HG02623 (cell line): ENCODE data around the gene S100A1.
"Not testable (repeated sequence)": the region's sequence is repeated elsewhere in the genome, so short reads cannot be mapped to it uniquely, and the experiment has no call there.

ENCODE experiments used
- ATAC-seq: cut with Tn5 transposase; IDR thresholded peaks from one replicate; pipeline ENCODE4 v1.9.1; 2021; ENCODE audit warnings: moderate library complexity; ENCODE audit not compliant: unreplicated experiment

Gene S100A1

DNA sequence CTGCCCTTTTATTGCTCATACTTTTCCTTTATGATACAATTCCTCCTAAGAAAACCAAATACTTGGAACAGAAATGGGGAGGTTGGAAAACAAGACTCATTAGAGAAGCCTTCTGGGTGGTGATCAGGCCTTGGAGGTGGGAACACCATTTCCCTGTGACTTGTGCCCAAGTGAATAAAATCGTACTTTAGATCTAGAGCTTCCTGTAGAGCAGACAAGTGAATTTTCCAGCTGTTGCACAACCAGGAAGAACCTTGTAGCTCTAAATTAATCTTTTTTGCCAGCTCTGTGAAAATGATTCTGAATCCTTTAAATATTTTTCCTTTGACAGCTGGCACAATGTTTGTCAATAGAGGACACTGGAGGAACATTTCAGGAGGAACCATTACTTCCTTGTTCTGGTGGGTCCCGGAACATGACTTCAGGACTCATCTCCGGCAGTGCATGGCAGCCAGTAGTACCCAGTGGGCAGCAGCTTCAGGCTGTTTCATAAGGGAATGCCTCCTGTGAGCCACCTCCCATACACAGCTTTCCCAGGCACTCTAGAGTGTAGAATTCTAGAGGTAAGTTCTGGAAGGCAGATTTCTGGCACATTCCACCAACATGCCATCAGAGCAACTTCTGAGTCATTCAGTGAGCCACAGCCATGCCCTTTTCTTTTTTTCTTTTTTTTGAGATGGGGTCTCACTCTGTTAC, 24.7 kb downstream of the S100A1 start:
- no peak for ATAC-seq

DNA sequence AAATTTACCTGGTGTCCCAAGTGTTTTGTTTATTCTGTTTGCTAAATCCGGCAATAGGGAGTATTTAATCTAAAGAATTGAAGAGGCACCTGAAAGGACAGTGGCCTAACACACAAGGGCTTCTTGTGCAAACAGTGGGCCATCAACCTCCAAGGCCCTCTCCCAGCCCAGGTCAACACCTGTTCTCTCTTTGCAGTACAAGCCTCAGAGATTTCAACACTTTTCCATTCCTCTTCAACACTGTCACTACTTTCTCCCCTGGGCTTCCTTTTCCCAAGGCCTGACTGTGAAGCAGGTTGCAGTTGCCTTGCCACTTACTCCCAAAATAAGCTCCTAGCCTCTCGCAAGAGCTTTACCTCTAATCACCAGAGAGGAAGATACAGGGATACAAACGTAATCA, 27.1 kb downstream of the S100A1 start:
- ATAC-seq = no peak

DNA sequence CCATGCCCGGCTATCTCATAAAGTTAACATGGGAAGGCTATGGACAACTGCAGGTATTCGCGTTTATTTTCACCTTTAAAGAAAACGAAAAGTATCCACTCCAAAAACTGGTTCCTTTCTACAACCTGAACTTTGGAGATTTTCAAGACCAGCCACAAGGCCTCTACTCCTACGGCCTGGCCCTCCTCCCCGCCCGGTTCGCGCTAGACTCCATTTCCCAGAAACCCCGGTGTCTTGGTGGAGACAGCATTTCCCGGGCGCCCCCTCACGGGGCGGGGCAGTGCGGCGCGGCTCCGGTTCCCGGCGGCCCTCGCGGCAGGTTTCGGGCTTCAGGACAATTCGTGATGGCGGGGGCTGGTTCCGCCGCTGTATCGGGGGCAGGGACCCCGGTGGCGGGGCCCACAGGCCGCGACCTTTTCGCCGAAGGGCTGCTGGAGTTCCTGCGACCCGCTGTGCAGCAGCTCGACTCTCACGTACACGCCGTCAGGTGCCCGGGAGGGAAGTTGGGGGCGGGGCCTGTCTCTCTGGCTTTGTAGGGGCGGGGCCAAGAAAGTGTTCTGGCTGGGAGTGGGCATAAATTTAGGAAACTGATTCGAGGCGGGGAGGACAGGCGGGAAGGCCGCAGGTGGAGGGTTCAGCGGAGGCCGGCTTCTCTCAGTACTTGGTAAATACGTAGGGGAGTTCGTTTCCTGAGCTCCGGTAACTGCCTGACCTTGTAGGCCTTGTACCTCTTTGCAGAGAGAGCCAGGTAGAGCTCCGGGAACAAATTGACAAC, 30.4 kb downstream of the S100A1 start, which contains the start of gene SNAPIN:
Gene SNAPIN, plus strand, starts transcription at position 304 of the 775 bp plus-strand sequence. Its CDS starts 41 bp downstream, at position 345.
- peak; percentile 94 for ATAC-seq

DNA sequence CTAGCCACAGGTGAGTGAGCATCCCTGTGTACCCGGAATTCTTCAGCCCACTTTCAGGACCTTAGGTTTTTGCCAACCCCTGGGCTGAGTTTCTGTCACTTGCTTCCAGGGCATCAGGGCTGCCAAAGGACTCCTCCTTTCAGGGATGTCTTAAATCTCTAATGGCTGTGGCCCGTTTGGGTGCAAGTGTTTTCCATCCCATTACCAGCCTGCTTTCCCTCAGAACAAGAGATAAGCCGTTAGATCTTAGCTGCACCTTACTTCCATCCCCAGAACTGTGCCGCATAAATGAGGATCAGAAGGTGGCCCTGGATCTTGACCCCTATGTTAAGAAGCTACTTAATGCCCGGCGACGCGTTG, 30.9 kb downstream of the S100A1 start:
- no peak for ATAC-seq

DNA sequence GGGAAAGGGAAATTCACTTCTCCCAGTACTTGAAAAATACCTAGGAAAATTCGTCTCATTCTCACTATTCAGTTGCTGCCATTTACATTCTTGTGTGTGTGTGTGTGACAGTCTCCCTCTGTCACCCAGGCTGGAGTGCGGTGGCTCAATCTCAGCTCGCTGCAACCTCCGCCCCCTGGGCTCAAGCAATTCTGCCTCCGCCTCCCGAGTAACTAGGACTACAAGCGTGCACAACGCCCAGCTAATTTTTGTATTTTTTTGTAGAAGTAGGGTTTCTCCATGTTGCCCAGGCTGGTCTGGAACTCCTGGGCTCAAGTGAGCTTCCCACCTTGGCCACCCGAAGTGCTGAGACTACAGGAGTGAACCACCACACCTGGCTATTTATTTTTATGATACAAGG, 31.4 kb downstream of the S100A1 start:
- ATAC-seq = no peak

DNA sequence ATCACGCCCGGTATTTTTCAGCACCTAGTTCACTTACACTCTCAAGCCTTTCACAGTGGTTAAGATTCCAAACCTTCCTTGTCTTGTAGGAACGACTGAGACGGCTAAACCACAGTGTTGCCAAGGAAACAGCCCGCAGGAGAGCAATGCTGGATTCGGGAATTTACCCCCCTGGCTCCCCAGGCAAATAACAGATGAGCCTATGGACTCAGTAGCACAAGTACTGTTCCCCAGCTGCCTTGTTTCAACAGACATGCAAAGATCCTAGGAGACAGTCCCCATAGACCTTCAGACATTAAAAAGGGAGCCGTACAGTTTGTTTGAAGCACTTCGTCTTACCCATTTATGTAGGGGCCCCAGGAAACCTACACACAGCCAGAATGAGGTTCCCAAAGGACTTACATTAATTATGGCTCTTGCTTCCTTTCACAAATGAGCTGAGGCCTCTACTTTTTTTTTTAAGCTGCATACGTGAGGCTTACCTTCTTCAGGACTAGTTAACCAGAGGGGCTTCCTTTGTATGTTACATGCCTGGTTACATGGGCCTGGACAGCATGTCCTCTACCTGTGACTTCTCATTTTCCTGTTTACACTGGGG, 33.0 kb downstream of the S100A1 start:
- ATAC-seq = no peak

DNA sequence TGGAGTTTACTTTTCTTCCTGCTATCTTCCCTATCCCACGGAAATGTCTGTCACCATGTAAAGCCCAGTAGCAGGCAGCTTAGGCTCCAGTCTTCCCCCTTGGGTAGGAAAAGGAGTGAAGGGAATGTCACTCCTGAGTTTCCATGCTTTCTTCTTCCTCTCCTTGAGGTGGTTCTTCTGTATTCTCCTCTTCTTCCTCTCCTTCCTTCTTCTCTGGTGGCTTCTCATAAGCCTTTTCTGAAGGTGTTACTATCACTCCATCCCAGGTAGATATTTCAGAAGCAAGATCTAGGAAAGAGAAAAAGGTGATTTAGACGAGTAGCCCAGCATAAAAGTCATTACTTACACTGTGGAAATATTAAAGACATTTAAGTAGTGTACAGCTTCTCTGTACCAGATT, 34.0 kb downstream of the S100A1 start:
- no peak for ATAC-seq

DNA sequence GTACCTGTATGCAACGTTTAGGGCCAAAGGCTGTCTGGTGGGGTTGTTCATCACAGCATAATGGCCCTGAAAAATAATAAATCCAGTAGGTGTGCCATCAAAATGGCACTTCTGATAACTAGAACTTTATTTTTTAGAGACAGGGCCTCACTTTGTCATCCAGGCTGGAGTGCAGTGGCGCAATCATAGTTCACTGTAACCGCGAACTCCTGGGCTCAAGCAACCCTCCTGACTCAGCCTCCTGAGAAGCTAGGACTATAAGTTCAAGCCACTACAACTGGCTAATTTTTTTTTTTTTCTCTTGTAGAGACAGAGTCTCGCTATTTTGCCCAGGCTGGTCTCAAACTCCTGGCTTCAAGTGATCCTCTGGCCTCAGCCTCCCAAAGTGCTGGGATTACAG, 35.0 kb downstream of the S100A1 start:
- ATAC-seq = no peak

DNA sequence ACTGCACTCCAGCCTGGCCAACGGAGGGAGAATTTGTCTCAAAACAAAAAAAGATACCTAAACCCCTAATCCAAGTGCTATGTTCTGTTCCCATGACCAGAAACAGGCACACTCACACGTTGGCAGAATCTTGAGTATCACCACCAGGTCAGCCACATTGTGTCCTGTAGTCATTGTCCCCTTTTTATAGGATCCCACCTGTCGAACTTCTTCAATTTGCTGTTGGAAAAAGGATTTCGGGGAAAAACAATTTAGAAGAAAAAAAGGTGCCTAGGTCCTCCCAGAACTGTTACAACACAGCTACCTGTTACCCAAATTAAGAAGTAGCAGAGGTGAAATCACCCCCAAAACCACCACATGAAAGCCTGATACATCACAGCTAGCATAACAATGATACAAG, 39.2 kb downstream of the S100A1 start:
- ATAC-seq = no peak

DNA sequence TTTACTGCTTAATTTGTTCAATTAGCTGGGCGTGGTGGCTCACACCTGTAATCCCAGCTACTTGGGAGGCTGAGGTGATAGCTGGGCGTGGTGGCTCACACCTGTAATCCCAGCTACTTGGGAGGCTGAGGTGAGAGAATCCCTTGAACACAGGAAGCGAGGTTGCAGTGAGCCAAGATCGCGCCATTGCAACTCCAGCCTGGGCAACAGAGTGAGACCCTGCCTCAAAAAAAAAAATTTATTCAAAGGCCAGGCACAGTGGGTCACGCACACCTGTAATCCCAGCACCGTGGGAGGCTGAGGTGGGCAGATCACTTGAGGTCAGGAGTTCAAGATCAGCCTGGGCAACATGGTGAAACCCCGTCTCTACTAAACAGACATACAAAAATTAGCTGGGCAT, 40.4 kb downstream of the S100A1 start:
- not testable (repeated sequence) for ATAC-seq

DNA sequence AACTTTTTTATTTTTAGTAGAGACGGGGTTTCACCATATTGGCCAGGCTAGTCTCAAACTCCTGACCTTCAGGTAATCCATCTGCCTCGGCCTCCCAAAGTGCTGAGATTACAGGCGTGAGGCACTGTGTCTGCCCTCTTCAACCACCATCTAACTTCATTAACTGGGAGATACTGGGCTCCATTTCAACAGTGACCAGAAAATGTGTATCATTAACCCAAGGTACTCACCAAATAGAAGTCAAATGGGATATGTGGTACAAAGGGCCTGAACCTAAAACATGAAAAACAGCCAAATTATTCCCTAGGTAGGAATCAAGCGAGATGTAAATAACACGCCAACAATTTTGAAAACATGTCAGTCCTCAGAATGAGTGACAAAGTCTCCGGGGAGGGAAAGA, 41.4 kb downstream of the S100A1 start:
- ATAC-seq = no peak

DNA sequence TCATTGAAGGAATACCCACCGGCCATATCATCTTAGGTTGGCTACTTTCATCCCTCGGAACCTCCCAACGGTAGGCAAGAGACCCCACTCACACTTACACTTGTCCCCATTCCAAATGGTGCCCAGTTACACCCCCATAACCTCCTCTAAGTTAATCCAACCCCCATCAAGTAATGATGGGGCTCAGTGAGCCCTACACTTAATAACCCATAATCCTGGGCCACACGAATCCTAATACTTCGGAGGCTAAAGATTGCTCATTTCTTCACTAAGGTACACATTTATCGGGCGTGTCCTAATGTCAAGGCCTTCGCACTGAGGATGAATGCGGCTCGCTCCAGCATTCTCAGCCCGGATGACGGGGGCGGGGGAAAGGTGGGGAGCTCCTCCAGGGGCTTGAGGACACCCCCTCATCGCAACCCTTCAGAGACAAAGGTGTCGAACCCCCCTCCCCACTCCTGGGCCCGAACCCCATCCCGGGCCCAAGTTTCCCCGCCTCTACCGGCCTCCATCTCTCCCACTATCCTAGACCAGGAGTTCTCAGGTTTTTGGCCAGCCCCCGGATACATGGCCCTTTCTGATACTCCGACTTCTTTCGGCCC, 42.1 kb downstream of the S100A1 start:
- ATAC-seq = no peak

DNA sequence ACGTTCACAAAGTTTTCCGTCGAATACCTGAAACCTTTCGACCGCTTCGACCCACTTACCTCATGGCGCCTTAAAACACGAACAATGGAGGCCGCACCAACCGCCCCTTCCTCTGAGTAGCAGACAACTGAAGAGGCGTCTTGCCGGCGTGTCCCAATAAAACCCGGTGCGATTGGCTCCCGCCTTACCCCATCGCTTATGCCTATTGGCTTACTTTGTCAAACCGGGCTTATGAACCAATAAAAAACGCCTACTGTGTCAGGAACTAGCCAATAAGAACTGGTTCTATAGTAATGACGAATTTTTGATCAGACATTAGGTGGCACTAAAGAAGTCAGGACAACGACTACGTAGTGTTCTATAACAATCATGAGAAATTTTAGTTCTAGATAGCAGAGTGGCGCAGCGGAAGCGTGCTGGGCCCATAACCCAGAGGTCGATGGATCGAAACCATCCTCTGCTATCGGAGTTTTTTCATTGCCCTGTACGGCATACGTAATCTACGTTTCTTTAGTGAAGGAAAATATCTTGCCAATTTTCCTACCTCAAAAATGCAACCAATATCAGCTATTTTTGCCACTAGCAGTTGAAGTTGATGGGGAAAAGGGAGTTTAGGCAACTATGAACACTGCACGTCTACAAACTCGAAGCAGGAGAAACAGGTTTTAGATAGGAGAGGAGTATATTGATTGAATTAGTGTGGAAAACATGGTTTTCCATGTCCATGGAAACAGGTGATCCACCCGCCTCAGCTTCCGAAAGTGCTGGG, 42.8 kb downstream of the S100A1 start, which contains the start of gene ILF2:
Gene ILF2, minus strand, starts transcription at position 135 of the 769 bp plus-strand sequence. Its CDS starts 71 bp downstream, at position 64.
- ATAC-seq = peak; percentile 96

DNA sequence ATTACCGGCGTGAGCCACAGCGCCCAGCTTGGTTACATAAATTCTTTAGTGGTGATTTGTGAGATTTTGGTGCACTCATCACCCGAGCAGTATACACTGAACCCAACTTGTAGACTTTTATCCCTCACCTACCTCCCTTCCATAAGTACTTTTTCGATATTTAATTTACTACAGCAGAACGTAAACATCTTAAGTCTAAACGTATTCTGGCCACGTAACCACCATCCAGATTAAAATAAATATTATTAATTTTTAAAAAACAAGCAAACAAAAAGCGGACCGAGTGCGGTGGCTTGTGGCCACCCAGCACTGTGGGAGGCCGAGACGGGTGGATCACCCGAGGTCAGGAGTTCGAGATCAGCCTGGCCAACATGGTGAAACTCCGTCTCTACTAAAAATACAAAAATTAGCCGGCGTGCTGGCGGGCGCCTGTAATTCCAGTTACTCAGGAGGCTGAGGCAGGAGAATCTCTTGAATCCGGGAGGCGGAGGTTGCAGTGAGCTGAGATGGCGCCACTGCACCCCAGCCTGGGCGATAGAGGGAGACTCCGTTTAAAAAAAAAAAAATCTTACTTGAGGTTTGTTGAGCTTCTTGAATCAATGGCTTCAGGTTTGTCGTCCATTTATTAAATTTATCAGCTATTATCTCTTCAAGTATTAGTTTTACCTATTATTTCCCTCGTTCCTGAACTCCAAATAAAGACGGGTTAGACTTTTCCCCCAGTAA, 43.6 kb downstream of the S100A1 start:
- ATAC-seq = peak; percentile 17

DNA sequence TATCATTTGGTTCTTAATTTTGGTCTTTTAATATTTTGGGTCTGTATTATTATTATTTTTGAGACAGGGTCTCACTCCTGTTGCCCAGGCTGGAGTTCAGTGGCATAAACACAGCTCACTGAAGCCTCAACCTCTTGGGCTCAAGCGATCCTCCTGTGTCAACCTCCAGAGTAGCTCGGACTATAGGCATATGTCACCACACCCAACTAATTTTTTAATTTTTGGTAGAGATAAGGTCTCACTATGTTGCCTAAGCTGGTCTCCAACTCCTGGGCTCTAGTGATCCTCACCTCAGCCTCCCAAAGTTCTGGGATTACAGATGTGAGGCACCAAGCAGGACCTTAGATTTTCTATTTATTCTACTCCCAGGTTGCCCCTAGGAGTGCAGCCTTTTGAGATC, 45.3 kb downstream of the S100A1 start:
- no peak for ATAC-seq

DNA sequence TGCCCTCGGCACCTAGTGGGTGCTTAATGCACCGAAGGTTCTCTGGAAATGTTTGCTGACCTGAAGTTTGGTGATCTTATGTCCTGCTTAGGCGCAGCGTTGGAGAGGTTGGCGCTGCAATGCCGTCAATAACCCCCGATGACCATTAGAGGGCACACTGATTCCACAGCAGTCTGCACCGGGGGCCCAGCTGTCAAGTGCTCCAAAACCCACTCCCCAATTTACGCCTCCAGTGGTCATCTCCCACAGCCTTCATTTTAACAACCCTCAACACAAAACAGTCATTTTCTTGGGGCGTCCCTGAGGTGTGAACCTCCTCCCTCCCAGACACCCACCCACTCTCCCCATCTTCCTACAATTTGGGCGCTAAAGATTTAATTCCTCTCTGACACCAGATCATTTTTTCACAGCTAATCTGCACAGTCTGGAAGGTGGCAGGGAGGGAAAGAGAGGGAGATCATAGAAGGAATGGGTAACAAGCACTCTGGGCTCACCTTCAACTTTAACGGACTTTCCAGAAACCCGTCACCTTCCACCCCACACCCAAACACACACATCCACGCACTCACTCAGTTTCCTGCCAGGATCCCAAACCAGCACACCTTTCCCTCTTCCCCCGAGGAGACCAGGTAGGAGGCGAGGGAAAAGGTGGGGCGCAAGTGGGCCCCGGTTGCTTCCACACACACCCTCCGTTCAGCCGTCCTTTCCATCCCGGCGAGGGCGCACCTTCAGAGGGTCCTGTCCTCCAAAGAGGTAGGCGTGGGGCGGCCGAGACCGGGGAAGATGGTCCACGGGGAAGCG, 49.7 kb downstream of the S100A1 start:
- ATAC-seq = no peak

DNA sequence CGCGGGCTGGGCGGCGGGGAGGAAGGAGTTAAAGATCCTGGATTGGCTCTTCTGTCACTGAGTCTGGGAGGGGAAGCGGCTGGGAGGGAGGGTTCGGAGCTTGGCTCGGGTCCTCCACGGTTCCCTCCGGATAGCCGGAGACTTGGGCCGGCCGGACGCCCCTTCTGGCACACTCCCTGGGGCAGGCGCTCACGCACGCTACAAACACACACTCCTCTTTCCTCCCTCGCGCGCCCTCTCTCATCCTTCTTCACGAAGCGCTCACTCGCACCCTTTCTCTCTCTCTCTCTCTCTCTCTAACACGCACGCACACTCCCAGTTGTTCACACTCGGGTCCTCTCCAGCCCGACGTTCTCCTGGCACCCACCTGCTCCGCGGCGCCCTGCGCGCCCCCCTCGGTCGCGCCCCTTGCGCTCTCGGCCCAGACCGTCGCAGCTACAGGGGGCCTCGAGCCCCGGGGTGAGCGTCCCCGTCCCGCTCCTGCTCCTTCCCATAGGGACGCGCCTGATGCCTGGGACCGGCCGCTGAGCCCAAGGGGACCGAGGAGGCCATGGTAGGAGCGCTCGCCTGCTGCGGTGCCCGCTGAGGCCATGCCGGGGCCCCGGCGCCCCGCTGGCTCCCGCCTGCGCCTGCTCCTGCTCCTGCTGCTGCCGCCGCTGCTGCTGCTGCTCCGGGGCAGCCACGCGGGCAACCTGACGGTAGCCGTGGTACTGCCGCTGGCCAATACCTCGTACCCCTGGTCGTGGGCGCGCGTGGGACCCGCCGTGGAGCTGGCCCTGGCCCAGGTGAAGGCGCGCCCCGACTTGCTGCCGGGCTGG, 50.5 kb downstream of the S100A1 start, which contains the start of gene NPR1:
Gene NPR1, plus strand, starts transcription at position 170 of the 818 bp plus-strand sequence. Its CDS starts 421 bp downstream, at position 591.
- no peak for ATAC-seq
